HFF-Myc (cell line): ENCODE data around the gene SHB.
"Not testable (repeated sequence)": the region's sequence is repeated elsewhere in the genome, so short reads cannot be mapped to it uniquely, and the experiment has no call there.

Experiments
- DNase-seq: peaks from one replicate; pipeline ENCODE4 v3.0.0-alpha.2; 2011; ENCODE audit warnings: low read depth; ENCODE audit errors: extremely low read depth
- H3K4me3 ChIP-seq: replicated peaks from 2 replicates; pipeline ENCODE4 v1.5.1; 2011; ENCODE audit warnings: low read depth, mild to moderate bottlenecking, control low read depth, low read length
- CTCF ChIP-seq: IDR thresholded peaks from 2 replicates; pipeline ENCODE4 v1.5.1; 2012; ENCODE audit warnings: mild to moderate bottlenecking, low read depth, low read length, control low read depth; ENCODE audit errors: missing control alignments

Gene SHB

GRCh38 chr9:37967014-37967760, 101.8 kb downstream of the SHB start:
- no peak for TF ChIP-seq CTCF
- no peak for DNase-seq

GRCh38 chr9:37966412-37967013, 102.5 kb downstream of the SHB start:
- TF ChIP-seq CTCF = no peak
- no peak for DNase-seq
- H3K4me3 ChIP-seq = no peak overlapping the region

More at GRCh38 chr9:37967014-37967760, 101.8 kb downstream of the SHB start:
- no peak overlapping the region for H3K4me3 ChIP-seq

GRCh38 chr9:37965676-37966345, 103.2 kb downstream of the SHB start:
- DNase-seq, H3K4me3 ChIP-seq: not testable (repeated sequence)

- H3K4me3 ChIP-seq = no peak overlapping the region
- DNase-seq = no peak
- TF ChIP-seq CTCF = no peak
These were observed 103.9 kb downstream of the SHB start for GRCh38 chr9:37965116-37965515.

GRCh38 chr9:37964740-37965081, 104.3 kb downstream of the SHB start:
- no peak for DNase-seq
- TF ChIP-seq CTCF = no peak
- no peak overlapping the region for H3K4me3 ChIP-seq

- no peak for TF ChIP-seq CTCF
- DNase-seq = no peak
- no peak overlapping the region for H3K4me3 ChIP-seq
These were observed 104.9 kb downstream of the SHB start for GRCh38 chr9:37963936-37964739.

- H3K4me3 ChIP-seq = no peak overlapping the region
- DNase-seq = no peak
- TF ChIP-seq CTCF = no peak
These were observed 107.7 kb downstream of the SHB start for GRCh38 chr9:37961351-37961750.
